Dendritic cell treated with granulocyte-macrophage colony-stimulating factor and Interleukin-4, amounts not matched to agents 40 ng/mL and 50 ng/mL, for 4 days (primary cell): ENCODE data around the gene SIPA1L2.

ENCODE experiments used
- H3K27ac Mint-ChIP-seq: one replicate; pipeline ENCODE4 v1.8.0; 2022; ENCODE audit warnings: mild to moderate bottlenecking, mixed read lengths
- H3K27me3 Mint-ChIP-seq: one replicate; pipeline ENCODE4 v1.8.0; 2022; ENCODE audit warnings: mild to moderate bottlenecking, mixed read lengths
- H3K36me3 Mint-ChIP-seq: one replicate; pipeline ENCODE4 v1.8.0; 2022; ENCODE audit warnings: low read depth, mixed read lengths
- H3K4me1 Mint-ChIP-seq: one replicate; pipeline ENCODE4 v1.8.0; 2022; ENCODE audit warnings: low read depth, mixed read lengths
- H3K4me3 Mint-ChIP-seq: one replicate; pipeline ENCODE4 v1.8.0; 2022; ENCODE audit warnings: mild to moderate bottlenecking, moderate library complexity, mixed read lengths
- H3K9me3 Mint-ChIP-seq: one replicate; pipeline ENCODE4 v1.8.0; 2022; ENCODE audit warnings: mixed read lengths
- intact Hi-C: fragments of 100-400 bp; cut with micrococcal nuclease; formaldehyde crosslinking; loops from one replicate; pipeline ENCODE4 v1.15.0; 2022

The SIPA1L2 gene

GRCh38 chr1:232657426-232658005, 27.6 kb upstream of the SIPA1L2 start:
- intact Hi-C loops = no loop called here
- Mint-ChIP-seq H3K27ac (no peak overlapping the region), H3K4me1 (peaks cover 21% of the 10 kb centered on the region), H3K4me3 (no peak overlapping the region), H3K9me3 (no peaks in the 10 kb centered on the region), H3K27me3 (peaks cover 10% of the 10 kb centered on the region), H3K36me3 (no peaks in the 10 kb centered on the region)

GRCh38 chr1:232655746-232656085, 25.8 kb upstream of the SIPA1L2 start:
- intact Hi-C loops = no loop called here
- Mint-ChIP-seq H3K4me1 (peaks cover 21% of the 10 kb centered on the region), H3K36me3 (no peaks in the 10 kb centered on the region), H3K9me3 (no peaks in the 10 kb centered on the region), H3K27me3 (peaks cover 12% of the 10 kb centered on the region), H3K4me3 (no peak overlapping the region), H3K27ac (no peak overlapping the region)

DNA sequence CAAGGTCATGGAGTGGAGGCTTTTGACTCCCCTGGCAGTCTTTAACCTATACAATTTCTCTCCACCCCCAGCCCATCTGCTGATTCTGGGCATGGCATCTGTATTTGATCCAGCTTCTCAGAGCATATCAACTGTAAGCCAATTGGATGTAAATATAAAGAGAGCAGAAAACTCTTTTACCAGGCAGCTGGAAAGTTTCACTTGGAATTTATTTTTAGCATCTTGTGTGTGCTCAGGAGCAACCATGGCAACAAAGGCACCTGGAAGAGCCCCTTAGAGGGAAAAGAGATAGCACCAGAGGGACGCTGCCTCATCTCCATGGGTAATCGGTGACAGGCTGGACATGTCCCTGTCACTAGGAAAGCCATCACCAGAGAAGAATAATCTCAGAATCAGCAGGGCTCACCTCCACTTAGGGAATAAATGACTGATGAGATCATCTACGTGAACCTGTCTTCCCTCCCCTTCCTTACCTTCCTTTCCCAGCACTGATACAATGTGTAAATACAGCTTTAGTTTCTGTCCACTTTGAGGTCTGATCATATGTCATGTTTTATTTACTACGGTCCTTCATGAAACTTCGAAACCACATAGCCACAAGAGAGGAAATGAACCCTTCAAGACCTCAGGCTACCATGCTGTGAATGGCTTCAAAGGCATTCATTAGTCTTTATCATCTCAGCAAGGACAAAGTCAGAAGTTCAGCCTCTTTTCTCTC, 25.3 kb upstream of the SIPA1L2 start:
- Mint-ChIP-seq H3K36me3 (no peaks in the 10 kb centered on the region), H3K27ac (no peak overlapping the region), H3K9me3 (no peaks in the 10 kb centered on the region), H3K4me1 (peaks cover 21% of the 10 kb centered on the region), H3K27me3 (peaks cover 12% of the 10 kb centered on the region), H3K4me3 (no peak overlapping the region)
- intact Hi-C loops = no loop called here

DNA sequence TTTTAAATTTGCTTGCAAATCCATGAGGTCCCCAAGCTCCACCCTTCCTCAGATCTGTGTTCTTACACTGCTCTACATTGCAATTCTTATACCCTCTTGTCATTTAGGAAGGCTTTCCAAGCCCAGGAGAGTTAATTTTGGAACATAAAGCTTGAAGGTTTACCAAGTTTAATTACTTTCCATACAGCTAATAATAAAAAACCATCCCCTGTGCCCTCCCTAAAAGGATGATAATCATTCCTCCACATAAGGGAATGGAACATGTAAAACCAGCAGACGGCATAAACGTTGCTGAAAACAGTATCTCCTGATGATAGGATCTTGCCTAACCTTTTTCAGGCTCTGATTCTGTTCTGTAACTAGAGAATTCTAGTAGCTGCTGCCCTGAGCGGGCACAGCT, 23.9 kb upstream of the SIPA1L2 start:
- intact Hi-C loops = no loop called here
- Mint-ChIP-seq H3K36me3 (no peaks in the 10 kb centered on the region), H3K27ac (no peak overlapping the region), H3K4me1 (peaks cover 21% of the 10 kb centered on the region), H3K4me3 (no peak overlapping the region), H3K27me3 (peaks cover 12% of the 10 kb centered on the region), H3K9me3 (no peaks in the 10 kb centered on the region)

DNA sequence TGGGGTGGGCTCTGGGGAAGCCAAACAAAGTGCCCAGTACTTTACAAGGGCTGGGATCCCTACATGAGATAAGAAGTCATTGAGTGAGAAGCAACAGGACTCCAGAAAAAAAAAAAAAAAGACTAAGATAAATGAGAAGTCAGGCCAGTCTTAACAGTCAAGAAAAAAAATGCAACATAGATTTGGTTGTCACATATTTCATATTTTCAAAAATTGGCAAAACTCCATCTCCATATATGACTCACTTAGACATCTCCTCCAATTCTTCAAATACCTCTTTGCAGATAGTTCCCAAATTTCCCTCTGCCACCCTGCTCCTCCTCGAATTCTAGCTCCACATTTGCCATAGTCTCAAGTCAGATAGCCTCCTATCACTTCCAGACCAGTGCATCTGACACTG, 20.9 kb upstream of the SIPA1L2 start:
- intact Hi-C loops = no loop called here
- peaks cover 7% of the 10 kb centered on the region for H3K4me1 Mint-ChIP-seq
- H3K36me3 Mint-ChIP-seq = no peaks in the 10 kb centered on the region
- no peak overlapping the region for H3K4me3 Mint-ChIP-seq
- no peaks in the 10 kb centered on the region for H3K9me3 Mint-ChIP-seq
- H3K27ac Mint-ChIP-seq = no peak overlapping the region
- peaks cover 12% of the 10 kb centered on the region for H3K27me3 Mint-ChIP-seq

DNA sequence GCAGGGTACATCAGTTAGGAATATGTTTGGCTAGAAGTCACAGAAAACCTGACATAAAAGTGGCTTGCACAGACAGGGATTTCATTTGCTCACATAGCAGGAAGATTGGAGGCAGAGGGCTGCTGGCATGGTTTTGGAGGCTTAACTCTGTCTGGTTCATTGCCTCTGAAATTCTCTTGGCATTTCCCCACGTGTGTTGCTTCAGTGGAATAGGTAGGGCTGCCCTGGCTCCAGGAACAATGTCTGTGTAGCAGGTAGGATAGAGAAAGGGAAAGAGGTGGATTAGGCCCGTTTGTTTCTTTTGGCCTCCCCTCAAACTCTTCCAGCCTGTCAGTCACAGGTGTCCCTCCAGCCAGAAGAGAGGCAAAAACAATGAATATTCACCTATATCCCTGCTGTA, 20.5 kb upstream of the SIPA1L2 start:
- no peaks in the 10 kb centered on the region for H3K9me3 Mint-ChIP-seq
- no peak overlapping the region for H3K4me3 Mint-ChIP-seq
- no peaks in the 10 kb centered on the region for H3K36me3 Mint-ChIP-seq
- peaks cover 12% of the 10 kb centered on the region for H3K27me3 Mint-ChIP-seq
- intact Hi-C loops = no loop called here
- H3K27ac Mint-ChIP-seq = no peak overlapping the region
- H3K4me1 Mint-ChIP-seq = peaks cover 5% of the 10 kb centered on the region

DNA sequence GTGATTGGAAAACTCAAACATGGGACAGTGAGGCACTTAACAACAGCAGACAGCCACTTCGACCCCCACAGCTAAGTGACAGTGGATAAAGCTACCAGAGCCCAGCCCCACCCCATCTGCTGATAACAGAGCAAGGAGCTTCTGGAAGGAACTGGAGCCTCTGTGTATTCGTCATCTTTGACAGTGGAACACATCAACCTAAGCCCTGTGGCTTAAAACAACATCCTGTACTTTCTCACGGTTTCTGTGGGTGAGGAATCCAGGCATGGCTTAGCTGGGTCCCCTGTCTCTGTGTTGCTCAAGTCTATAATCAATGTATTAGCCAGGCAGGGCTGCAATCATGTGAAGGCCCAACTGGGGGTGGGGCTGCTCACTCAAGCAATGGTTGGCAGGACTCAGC, 18.4 kb upstream of the SIPA1L2 start:
- intact Hi-C loops = no loop called here
- Mint-ChIP-seq H3K4me1 (no peaks in the 10 kb centered on the region), H3K9me3 (peaks cover 12% of the 10 kb centered on the region), H3K27ac (no peak overlapping the region), H3K4me3 (no peak overlapping the region), H3K36me3 (no peaks in the 10 kb centered on the region), H3K27me3 (peaks cover 3% of the 10 kb centered on the region)

GRCh38 chr1:232644209-232644608, 14.3 kb upstream of the SIPA1L2 start:
- intact Hi-C loops = no loop called here
- Mint-ChIP-seq H3K9me3 (peaks cover 12% of the 10 kb centered on the region), H3K27ac (no peak overlapping the region), H3K4me1 (no peaks in the 10 kb centered on the region), H3K4me3 (no peak overlapping the region), H3K36me3 (no peaks in the 10 kb centered on the region), H3K27me3 (no peaks in the 10 kb centered on the region)

- Mint-ChIP-seq H3K27ac (no peak overlapping the region), H3K4me3 (no peak overlapping the region), H3K27me3 (no peaks in the 10 kb centered on the region), H3K9me3 (peaks cover 12% of the 10 kb centered on the region), H3K4me1 (no peaks in the 10 kb centered on the region), H3K36me3 (no peaks in the 10 kb centered on the region)
- intact Hi-C loops = no loop called here
Observed at GRCh38 chr1:232643251-232643650, 13.3 kb upstream of the SIPA1L2 start.

GRCh38 chr1:232641507-232641906, 11.6 kb upstream of the SIPA1L2 start:
- no peaks in the 10 kb centered on the region for H3K36me3 Mint-ChIP-seq
- no peak overlapping the region for H3K4me3 Mint-ChIP-seq
- no peaks in the 10 kb centered on the region for H3K4me1 Mint-ChIP-seq
- intact Hi-C loops = no loop called here
- no peaks in the 10 kb centered on the region for H3K27me3 Mint-ChIP-seq
- H3K9me3 Mint-ChIP-seq = peaks cover 12% of the 10 kb centered on the region
- no peak overlapping the region for H3K27ac Mint-ChIP-seq

- Mint-ChIP-seq H3K27me3 (no peaks in the 10 kb centered on the region), H3K4me3 (no peak overlapping the region), H3K36me3 (no peaks in the 10 kb centered on the region), H3K9me3 (no peaks in the 10 kb centered on the region), H3K4me1 (no peaks in the 10 kb centered on the region), H3K27ac (no peak overlapping the region)
- intact Hi-C loops = loop anchor here (2.0 to 10.0 kb wide), 2 partner anchors 388 to 536 kb away; no protein-coding TSS in a partner anchor
Observed at GRCh38 chr1:232636799-232637198, 6.9 kb upstream of the SIPA1L2 start.

- no peaks in the 10 kb centered on the region for H3K36me3 Mint-ChIP-seq
- no peaks in the 10 kb centered on the region for H3K9me3 Mint-ChIP-seq
- H3K27ac Mint-ChIP-seq = no peak overlapping the region
- H3K27me3 Mint-ChIP-seq = no peaks in the 10 kb centered on the region
- H3K4me1 Mint-ChIP-seq = peaks cover 2% of the 10 kb centered on the region
- intact Hi-C loops = loop anchor here (1.0 to 10.0 kb wide), 3 partner anchors 389 to 605 kb away; no protein-coding TSS in a partner anchor
- no peak overlapping the region for H3K4me3 Mint-ChIP-seq
Observed at GRCh38 chr1:232635778-232636356, 5.9 kb upstream of the SIPA1L2 start.

GRCh38 chr1:232635279-232635678, 5.3 kb upstream of the SIPA1L2 start:
- H3K4me1 Mint-ChIP-seq = peaks cover 7% of the 10 kb centered on the region
- no peaks in the 10 kb centered on the region for H3K9me3 Mint-ChIP-seq
- intact Hi-C loops = loop anchor here (1.0 to 10.0 kb wide), 2 partner anchors 390 to 606 kb away; no protein-coding TSS in a partner anchor
- no peaks in the 10 kb centered on the region for H3K27me3 Mint-ChIP-seq
- H3K27ac Mint-ChIP-seq = no peak overlapping the region
- H3K36me3 Mint-ChIP-seq = no peaks in the 10 kb centered on the region
- H3K4me3 Mint-ChIP-seq = no peak overlapping the region

DNA sequence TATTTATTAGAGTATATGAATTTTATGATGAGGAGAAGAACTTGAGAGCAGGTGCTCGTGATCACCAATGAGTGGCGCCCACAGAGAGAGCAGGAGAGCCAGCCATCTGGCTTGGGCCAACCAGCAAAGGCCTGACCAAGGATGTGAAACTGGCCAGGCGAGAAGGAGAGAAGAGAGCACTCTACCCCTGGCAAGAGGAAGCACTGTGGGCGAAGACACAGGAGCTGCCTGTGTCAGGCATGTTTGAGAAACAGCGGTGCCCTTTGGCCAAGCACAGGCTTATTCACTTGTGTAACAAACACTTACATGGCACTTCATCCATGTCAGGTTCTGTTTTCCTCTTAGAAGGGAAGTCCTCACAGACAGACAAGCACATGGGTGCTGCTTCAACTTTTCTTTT, 4.2 kb upstream of the SIPA1L2 start:
- peaks cover 10% of the 10 kb centered on the region for H3K4me1 Mint-ChIP-seq
- H3K9me3 Mint-ChIP-seq = no peaks in the 10 kb centered on the region
- H3K27ac Mint-ChIP-seq = no peak overlapping the region
- H3K36me3 Mint-ChIP-seq = peaks cover 6% of the 10 kb centered on the region
- intact Hi-C loops = loop anchor here (5.0 to 10.0 kb wide), 3 partner anchors 318 to 478 kb away; partner anchors contain the start of gene NTPCR
- no peak overlapping the region for H3K4me3 Mint-ChIP-seq
- H3K27me3 Mint-ChIP-seq = no peaks in the 10 kb centered on the region
